T-cell (primary cell): ENCODE data around the gene ZNF500. TPM values are rescaled to one million over a fixed set of nuclear protein-coding genes. Genes with fewer than 3 reads are reported as not detected.

ENCODE experiments used
- ATAC-seq, 4 experiments: fragments of 200-7000 bp in 3 of 4; fragments of 150-1000 bp in 1 of 4; cut with Tn5 transposase; replicated peaks in 1 of 4; 1 replicate in 3 of 4; 2 replicates in 1 of 4; pipeline ENCODE4 v1.10.0; 2021; ENCODE audit warnings: moderate library complexity in 3 of 4, mild to moderate bottlenecking in 2 of 4, moderate number of reproducible peaks in 1 of 4
- CTCF ChIA-PET, 2 donors: fragments of 300-600 bp; sonication (Branson Sonifier 250); formaldehyde crosslinking; loops; one replicate each; lab custom pipeline; 2022; ENCODE audit warnings: antibody characterized with exemption in 2 of 2; lab: Charles Lee
- POLR2A ChIA-PET, 2 donors: fragments of 300-600 bp; sonication (Branson Sonifier 250); formaldehyde crosslinking; loops; one replicate each; lab custom pipeline; 2022; ENCODE audit warnings: antibody characterized with exemption in 2 of 2; lab: Charles Lee
- DNase-seq, 35 experiments: peaks; one replicate each; pipeline versions ENCODE4 v3.0.0 to v3.0.0-alpha.2; 2013 to 2023
- H3K27ac ChIP-seq: one replicate; pipeline ENCODE4 v1.5.1; 2013; ENCODE audit warnings: low read length
- H3K27me3 ChIP-seq, 2 experiments: replicated peaks in 1 of 2; 1 replicate in 1 of 2; 2 replicates in 1 of 2; pipeline versions ENCODE4 v1.6.1 to v1.7.0; 2013; ENCODE audit warnings: low read length in 1 of 2, mixed read lengths in 1 of 2; ENCODE audit not compliant: control insufficient read depth in 2 of 2, insufficient read depth in 2 of 2; ENCODE audit errors: extremely low read depth in 1 of 2
- H3K36me3 ChIP-seq, 2 donors: 1 replicate in 1 of 2; 2 replicates in 1 of 2; pipeline versions ENCODE4 v1.6.1 to v1.7.0; 2013; ENCODE audit warnings: low read length in 1 of 2; ENCODE audit not compliant: control insufficient read depth in 2 of 2, insufficient read depth in 1 of 2; ENCODE audit errors: extremely low read depth in 1 of 2
- H3K4me1 ChIP-seq, 2 experiments: 1 replicate in 1 of 2; 2 replicates in 1 of 2; pipeline versions ENCODE4 v1.6.1 to v1.7.0; 2013; ENCODE audit warnings: low read length in 2 of 2, mixed read lengths in 1 of 2; ENCODE audit not compliant: insufficient read depth in 2 of 2, control insufficient read depth in 1 of 2; ENCODE audit errors: extremely low read depth in 1 of 2
- H3K4me3 ChIP-seq, 2 donors: 1 replicate in 1 of 2; 2 replicates in 1 of 2; pipeline versions ENCODE4 v1.5.1 to v1.7.0; 2013; ENCODE audit warnings: mild to moderate bottlenecking in 2 of 2, low read length in 1 of 2, moderate library complexity in 1 of 2; ENCODE audit not compliant: control insufficient read depth in 1 of 2; ENCODE audit errors: extremely low read depth in 1 of 2
- H3K9me3 ChIP-seq: 2 replicates; pipeline ENCODE4 v1.7.0; 2013
- H3K27ac Mint-ChIP-seq, 2 donors: one replicate each; pipeline ENCODE4 v1.8.0; 2020 to 2021; ENCODE audit warnings: mild to moderate bottlenecking in 2 of 2, mixed read lengths in 2 of 2
- H3K27me3 Mint-ChIP-seq, 2 donors: one replicate each; pipeline ENCODE4 v1.8.0; 2021 to 2022; ENCODE audit warnings: mixed read lengths in 2 of 2
- H3K36me3 Mint-ChIP-seq: one replicate; pipeline ENCODE4 v1.8.0; 2021; ENCODE audit warnings: mixed read lengths
- H3K4me1 Mint-ChIP-seq, 3 donors: one replicate each; pipeline ENCODE4 v1.8.0; 2020 to 2022; ENCODE audit warnings: mixed read lengths in 3 of 3, mild to moderate bottlenecking in 1 of 3
- H3K4me3 Mint-ChIP-seq, 3 donors: one replicate each; pipeline ENCODE4 v1.8.0; 2020 to 2022; ENCODE audit warnings: mild to moderate bottlenecking in 3 of 3, mixed read lengths in 3 of 3, moderate library complexity in 3 of 3
- H3K9me3 Mint-ChIP-seq, 3 donors: one replicate each; pipeline ENCODE4 v1.8.0; 2020 to 2022; ENCODE audit warnings: mixed read lengths in 3 of 3
- WGBS: methylation state at CpG from one replicate; pipeline ENCODE4 v1.1.5; 2013; ENCODE audit warnings: missing lambda C conversion rate; ENCODE audit not compliant: insufficient coverage; 5-methylcytosine and 5-hydroxymethylcytosine counted together
- total RNA-seq, 35 experiments: library from RNA in 6 of 35; stranded (reverse) in 6 of 35; fragments of 120-200 nt in 1 of 35; gene quantifications; one replicate each; pipeline versions ENCODE4 v1.2.1 to v1.2.4 and lab custom pipeline; 2013 to 2026

ZNF500 gene
- total RNA-seq, 5 donors from 2014 or later (not counting 1 experiment from before 2014, with no cell fraction given): 19.7 to 36.6 (median 32.4) TPM

DNA sequence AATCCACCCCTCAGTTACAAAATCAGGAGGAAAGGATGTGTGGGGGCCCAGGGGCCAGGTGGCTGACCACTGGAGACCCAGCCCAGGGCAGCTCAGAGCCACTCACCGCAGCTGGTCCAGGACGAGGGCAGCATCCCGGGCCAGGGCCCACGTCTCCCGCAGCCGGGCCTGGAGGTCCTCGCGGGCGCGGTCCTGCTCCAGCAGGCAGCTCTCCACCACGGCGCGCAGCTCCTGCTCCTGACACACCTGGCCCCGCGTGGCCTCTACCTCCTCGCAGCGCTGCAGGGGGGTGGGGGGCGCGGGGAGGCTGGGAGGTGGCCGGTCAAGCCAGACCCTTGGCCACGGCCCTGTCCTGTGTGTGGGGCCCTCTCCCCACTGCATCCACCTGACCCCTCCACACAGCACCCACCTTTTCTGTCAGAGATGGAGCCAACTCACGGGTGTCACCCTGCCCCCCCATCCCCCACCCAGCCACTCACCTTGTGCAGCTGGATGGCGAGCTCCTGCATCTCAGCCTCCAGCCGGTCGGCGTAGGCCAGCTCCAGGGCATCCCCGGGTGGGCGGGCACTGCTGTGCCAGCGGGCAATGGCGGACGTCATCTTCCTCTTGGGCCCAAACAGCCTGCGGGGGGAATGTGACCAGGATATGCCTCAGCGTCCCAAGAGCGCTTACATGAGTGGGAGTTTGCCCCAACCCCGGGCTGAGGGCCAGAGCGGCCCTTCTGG is 68.5 kb downstream of the ZNF500 start:
- POLR2A ChIA-PET: interaction anchor here in 1 of 2 donors (0.6 kb wide), 1 partner anchor 82 kb away, joined by 3 read pairs; no protein-coding TSS in a partner anchor
- no peak overlapping the region for H3K4me3 ChIP-seq
- CTCF ChIA-PET: no interaction called here
- Mint-ChIP-seq H3K4me3 (no peak overlapping the region), H3K27ac (no peak overlapping the region), H3K9me3 (no peaks in the 10 kb centered on the region), H3K27me3 (no peaks in the 10 kb centered on the region), H3K4me1 (peaks cover 6 to 18% (median 15%) of the 10 kb centered on the region in 3 donors), H3K36me3 (peaks cover 10% of the 10 kb centered on the region)
- H3K27me3 ChIP-seq: no peaks in the 10 kb centered on the region
- 98% methylated on average over 35 of the region's 36 CpGs for WGBS
- H3K9me3 ChIP-seq: no peaks in the 10 kb centered on the region
- H3K27ac ChIP-seq: no peak overlapping the region
- peaks cover 2 to 48% of the 10 kb centered on the region in 2 experiments for H3K4me1 ChIP-seq
- H3K36me3 ChIP-seq: peaks cover 26 to 64% of the 10 kb centered on the region in 2 donors
- ATAC-seq (no peak), DNase-seq (no peak)

Other genes starting within 250 kb of the ZNF500 start
- gene CDIP1, start 228.4 kb downstream of the ZNF500 start, total RNA-seq: 10 to 100 TPM; 28.6 to 31.3 (median 29.7) TPM
- under 1 TPM; 0.30 to 0.66 (median 0.50) TPM for gene C16orf96, start 210.8 kb downstream of the ZNF500 start, total RNA-seq
- gene UBALD1, start 152.3 kb downstream of the ZNF500 start, total RNA-seq: 10 to 100 TPM; 26.0 to 53.1 (median 47.6) TPM
- gene MGRN1, start 142.3 kb downstream of the ZNF500 start, total RNA-seq: 10 to 100 TPM; 63.1 to 76.8 (median 72.2) TPM
- gene NUDT16L1, start 73.6 kb downstream of the ZNF500 start, total RNA-seq: 10 to 100 TPM; 53.3 to 64.0 (median 62.2) TPM
- gene ANKS3, start 32.9 kb downstream of the ZNF500 start, total RNA-seq: 10 to 100 TPM; 24.2 to 37.1 (median 32.2) TPM
- under 1 TPM in 4 of 5 donors, not detected in 1; 0.13 to 0.70 (median 0.34) TPM for gene DNAAF8, start 32.6 kb downstream of the ZNF500 start, total RNA-seq
- gene SEPTIN12, start 21.2 kb upstream of the ZNF500 start, total RNA-seq: not detected
- not detected for gene SMIM22, start 28.2 kb upstream of the ZNF500 start, total RNA-seq
- gene ROGDI, start 35.5 kb upstream of the ZNF500 start, total RNA-seq: 10 to 100 TPM; 12.1 to 20.2 (median 13.2) TPM
- gene GLYR1, start 80.1 kb upstream of the ZNF500 start, total RNA-seq: 100 to 1,000 TPM in 3 of 5 donors, 10 to 100 TPM in 2; 95.5 to 106 (median 102) TPM
- gene UBN1, start 80.3 kb upstream of the ZNF500 start, total RNA-seq: 10 to 100 TPM; 41.8 to 53.7 (median 48.2) TPM
- under 1 TPM in 3 of 5 donors, not detected in 2; 0.10 to 0.32 (median 0.12) TPM for gene PPL, start 170.0 kb upstream of the ZNF500 start, total RNA-seq
- gene SEC14L5, start 191.2 kb upstream of the ZNF500 start, total RNA-seq: under 1 TPM in 1 of 5 donors, not detected in 4; 0.05 TPM